ENCODE results near the gene PDE6B.

DNA sequence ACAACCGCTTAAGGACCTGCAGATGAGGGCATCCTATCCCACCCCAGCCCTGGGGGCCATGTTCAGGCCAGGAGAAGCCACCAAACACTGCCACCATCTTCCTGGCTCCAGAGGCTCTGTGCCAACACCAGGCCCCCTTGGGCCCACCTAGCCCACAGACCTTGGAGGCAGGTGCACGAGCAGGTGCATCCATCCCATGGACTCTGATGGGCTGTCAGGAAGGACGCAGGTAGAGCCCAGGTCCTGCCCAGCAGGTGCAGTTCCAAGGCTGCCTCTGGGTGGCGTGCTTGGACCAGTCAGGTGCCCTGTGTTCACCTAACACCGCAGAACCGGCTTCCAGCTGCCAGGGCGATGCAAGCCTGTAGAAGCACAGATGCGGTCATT, 22.8 kb upstream of the PDE6B start:
- TF ChIP-seq POLR2AphosphoS5 (IDR thresholded peaks at IDR 0.05), result no peak
- TF ChIP-seq, protein P1, sequence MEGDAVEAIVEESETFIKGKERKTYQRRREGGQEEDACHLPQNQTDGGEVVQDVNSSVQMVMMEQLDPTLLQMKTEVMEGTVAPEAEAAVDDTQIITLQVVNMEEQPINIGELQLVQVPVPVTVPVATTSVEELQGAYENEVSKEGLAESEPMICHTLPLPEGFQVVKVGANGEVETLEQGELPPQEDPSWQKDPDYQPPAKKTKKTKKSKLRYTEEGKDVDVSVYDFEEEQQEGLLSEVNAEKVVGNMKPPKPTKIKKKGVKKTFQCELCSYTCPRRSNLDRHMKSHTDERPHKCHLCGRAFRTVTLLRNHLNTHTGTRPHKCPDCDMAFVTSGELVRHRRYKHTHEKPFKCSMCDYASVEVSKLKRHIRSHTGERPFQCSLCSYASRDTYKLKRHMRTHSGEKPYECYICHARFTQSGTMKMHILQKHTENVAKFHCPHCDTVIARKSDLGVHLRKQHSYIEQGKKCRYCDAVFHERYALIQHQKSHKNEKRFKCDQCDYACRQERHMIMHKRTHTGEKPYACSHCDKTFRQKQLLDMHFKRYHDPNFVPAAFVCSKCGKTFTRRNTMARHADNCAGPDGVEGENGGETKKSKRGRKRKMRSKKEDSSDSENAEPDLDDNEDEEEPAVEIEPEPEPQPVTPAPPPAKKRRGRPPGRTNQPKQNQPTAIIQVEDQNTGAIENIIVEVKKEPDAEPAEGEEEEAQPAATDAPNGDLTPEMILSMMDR (IDR thresholded peaks at IDR 0.05), result peak; percentile 51 to 76 (median 57)
- TF ChIP-seq POLR2A (IDR thresholded peaks at IDR 0.05), result no peak
- no peak for TF ChIP-seq EP300 (IDR thresholded peaks at IDR 0.05; ENCODE audit: low read depth)
